Stimulated activated CD4-positive, alpha-beta T cell treated with anti-CD3 and anti-CD28 coated beads, Interleukin-12 subunit alpha, Interleukin-12 subunit beta, amount 100 ng/mL, for 48 hours (primary cell): ENCODE data around the gene ATP6V0B.

Experiments
- DNase-seq, 3 donors: peaks; one replicate each; pipeline ENCODE4 v3.0.0-alpha.2; 2020; ENCODE audit warnings: low read depth in 2 of 3, low spot score in 1 of 3

ATP6V0B gene

GRCh38 chr1:43982808-43983207, 8.0 kb downstream of the ATP6V0B start:
- DNase-seq, result no peak

- no peak for DNase-seq
Measured at GRCh38 chr1:43983253-43983899, 8.6 kb downstream of the ATP6V0B start.

- no peak for DNase-seq
Measured at GRCh38 chr1:43984855-43985254, 10.1 kb downstream of the ATP6V0B start.

GRCh38 chr1:43985984-43986595, 11.3 kb downstream of the ATP6V0B start:
- no peak for DNase-seq

- no peak for DNase-seq
Measured at GRCh38 chr1:43986712-43987111, 12.0 kb downstream of the ATP6V0B start.

DNA sequence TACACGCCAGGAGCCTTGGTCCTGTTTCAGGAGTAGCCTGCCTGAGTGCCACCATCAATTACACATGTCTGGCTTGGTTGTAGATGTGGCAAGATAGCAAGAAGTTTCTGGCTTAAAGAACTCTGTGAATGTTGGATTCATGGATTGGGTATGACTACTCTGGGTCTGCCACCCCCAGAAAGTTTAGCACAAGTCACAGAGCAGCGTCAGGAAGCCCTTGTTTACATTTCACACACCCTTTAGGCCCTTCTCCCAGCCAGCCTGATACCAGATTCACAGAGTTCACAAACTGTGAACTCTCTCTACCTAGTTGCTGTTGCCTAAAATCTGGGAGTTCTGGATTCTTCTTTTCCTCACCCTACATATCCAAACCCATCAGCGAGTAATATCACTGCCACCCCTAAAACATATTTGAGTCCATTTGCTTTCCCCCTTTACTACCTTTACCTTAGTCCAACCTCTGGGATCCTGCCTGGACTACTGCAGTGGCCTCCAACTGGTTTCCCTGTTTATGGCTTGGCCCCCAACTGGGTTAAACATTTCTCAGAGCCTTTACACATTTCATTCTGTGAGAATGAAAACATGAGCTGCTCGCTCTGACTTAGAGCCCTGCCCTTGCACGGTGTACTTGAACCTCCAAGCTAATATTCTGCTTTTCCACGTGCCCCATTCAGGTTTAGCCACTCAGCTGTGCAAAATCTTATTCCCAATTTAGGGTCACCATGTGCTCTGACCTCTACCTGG, 12.6 kb downstream of the ATP6V0B start:
- DNase-seq, result no peak

DNA sequence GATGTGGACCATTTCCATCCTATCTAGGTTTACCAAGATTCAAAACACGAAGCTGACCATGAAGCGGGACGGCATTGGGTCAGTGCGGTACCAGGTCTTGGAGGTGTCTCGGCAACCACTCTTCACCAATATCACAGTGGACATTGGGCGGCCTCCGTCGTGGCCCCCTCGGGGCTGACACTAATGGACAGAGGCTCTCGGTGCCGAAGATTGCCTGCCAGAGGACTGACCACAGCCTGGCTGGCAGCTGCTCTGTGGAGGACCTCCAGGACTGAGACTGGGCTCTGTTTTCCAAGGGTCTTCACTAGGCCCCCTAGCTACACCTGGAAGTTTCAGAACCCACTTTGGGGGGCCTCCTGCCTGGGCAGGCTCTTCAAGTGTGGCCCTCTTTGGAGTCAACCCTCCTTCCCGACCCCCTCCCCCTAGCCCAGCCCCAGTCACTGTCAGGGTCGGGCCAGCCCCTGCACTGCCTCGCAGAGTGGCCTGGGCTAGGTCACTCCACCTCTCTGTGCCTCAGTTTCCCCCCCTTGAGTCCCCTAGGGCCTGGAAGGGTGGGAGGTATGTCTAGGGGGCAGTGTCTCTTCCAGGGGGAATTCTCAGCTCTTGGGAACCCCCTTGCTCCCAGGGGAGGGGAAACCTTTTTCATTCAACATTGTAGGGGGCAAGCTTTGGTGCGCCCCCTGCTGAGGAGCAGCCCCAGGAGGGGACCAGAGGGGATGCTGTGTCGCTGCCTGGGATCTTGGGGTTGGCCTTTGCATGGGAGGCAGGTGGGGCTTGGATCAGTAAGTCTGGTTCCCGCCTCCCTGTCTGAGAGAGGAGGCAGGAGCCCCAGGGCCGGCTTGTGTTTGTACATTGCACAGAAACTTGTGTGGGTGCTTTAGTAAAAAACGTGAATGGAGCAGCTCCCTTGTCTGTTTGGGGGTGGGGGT, 15.8 kb downstream of the ATP6V0B start:
- no peak for DNase-seq

- DNase-seq, result no peak
Measured at GRCh38 chr1:43991200-43991475, 16.4 kb downstream of the ATP6V0B start.

GRCh38 chr1:43991476-43992231, 16.9 kb downstream of the ATP6V0B start, which contains the start of gene CCDC24:
TSS of gene CCDC24 (plus strand) at chr1:43991599. CDS start at chr1:43991879, 280 bp downstream.
- DNase-seq, result peak; percentile 46 to 70 (median 58)

DNA sequence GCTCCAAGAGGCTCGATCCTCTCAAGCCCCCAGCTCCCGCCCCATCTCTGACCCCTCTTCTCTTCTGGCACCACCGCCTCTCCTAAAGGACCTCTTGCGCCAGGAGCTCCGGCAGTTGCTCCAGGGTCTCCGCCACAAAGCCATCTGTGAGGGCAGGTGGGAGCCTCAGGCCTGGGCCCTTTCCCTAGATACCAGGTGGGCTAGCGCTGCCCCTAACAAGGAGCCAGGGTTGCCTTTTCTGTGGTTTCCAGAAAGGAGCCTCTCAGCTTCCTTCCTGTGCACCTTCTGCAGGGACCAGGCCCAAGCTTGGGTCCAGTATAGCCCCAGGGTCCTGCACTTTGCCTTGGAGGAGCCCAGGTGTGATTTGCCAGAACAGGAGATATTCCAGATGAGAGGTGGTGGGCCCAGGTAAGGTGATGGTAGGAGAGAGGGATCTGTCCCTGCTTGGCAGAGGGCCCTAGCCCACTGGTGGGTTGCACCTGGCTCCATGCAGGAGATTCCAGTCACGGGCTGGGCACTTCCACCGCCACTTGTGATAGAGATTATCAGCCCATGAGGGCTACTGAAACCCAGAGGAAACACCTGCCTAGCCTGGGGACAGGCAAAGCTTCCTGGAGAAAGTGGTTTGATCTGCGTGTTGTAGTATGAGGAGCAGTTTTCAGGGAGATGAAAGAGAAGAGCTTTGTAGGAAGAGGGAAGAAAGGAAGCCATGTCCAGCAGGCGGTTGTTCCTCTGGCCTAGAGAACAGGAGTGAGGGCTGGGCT, 17.7 kb downstream of the ATP6V0B start:
- DNase-seq, result no peak

DNA sequence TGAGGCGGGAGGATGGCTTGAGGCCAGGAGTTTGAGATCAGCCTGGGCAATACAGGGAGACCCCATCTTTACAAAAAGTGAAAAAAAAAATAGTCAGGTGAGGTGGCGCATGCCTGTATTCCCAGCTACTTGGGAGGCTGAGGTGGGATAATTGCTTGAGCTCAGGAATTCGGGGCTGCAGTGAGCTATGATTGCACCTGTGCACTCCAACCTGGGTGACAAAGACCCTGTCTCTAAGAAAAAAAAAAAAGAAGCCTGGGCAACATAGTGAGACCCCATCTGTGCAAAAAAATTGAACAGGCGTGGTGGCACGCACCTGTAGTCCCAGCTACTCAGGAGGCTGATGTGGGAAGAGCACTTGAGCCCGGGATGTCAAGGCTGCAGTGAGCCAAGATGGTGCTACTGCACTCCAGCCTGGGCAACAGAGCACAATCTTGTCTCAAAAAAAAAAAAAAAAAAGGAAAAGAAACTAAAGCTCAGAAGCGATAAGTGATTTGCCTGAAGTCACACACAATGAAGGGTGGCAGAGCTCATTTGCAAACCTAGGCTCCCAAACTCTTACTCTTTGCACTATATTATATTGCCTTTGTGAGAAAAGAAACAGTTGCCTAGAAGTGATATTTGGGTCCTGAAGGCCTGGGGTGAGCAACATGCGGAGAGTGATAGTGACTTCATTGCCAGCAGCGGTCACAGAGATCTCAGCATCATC, 18.6 kb downstream of the ATP6V0B start:
- no peak for DNase-seq

- no peak for DNase-seq
Measured at GRCh38 chr1:43994071-43994470, 19.3 kb downstream of the ATP6V0B start.

- no peak for DNase-seq
Measured at GRCh38 chr1:43994794-43995790, 20.3 kb downstream of the ATP6V0B start.

DNA sequence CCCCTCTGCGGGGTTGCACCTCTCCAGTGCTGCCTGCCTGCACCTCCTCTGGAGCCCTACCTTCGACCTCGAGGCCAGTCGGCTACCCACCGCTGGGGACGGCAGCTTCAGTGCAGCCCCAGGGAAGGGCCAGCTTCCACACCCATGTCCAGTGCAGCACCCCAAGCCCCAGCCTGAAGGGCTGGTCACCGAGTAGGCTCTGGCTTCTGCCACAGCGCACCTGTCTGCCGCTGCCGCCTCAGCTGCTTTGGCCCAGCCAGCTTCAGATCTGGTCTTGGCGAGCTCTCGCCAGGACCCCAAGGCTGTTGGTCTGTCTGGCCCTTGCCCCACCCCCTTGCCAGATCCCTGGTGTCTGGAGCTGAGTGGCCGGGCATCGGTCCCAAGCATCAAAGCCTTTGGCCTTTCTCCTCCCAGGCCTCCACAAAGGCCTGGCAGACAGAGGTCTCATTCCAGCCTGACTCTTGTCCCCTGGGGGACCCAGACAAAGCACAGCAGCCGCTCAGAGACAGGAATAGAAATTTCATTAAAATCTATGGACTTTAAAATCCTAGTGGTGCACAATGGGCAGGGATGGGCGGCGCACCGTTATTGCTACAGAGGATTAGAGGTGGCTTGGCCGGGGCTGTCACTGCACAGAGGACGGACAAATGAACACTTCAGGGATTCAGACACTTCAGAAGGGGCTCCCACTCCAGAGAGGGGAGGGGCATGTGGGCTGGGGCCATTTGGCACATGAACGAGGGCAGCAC, 21.4 kb downstream of the ATP6V0B start:
- no peak for DNase-seq

- no peak for DNase-seq
Measured at GRCh38 chr1:43996733-43997115, 22.0 kb downstream of the ATP6V0B start.

GRCh38 chr1:43997295-43997999, 22.7 kb downstream of the ATP6V0B start:
- DNase-seq, result no peak

- no peak for DNase-seq
Measured at GRCh38 chr1:43998000-43998378, 23.2 kb downstream of the ATP6V0B start.
